Right renal pelvis (tissue), 4 donors: ENCODE data around the gene DRICH1. TPM values are rescaled to one million over a fixed set of nuclear protein-coding genes. Genes with fewer than 3 reads are reported as not detected.
A peak's percentile ranks its signal among the peaks of the same experiment; 100 is the strongest.
"Not testable (repeated sequence)": the region's sequence is repeated elsewhere in the genome, so short reads cannot be mapped to it uniquely, and the experiment has no call there.

ENCODE experiments used
- DNase-seq, 4 donors: peaks; one replicate each; pipeline ENCODE4 v3.0.0-alpha.2; 2013; ENCODE audit warnings: low read depth in 4 of 4, low spot score in 3 of 4, missing footprints in 1 of 4
- polyA plus RNA-seq, 4 donors: library from polyadenylated mRNA; unstranded; fragments of 120-200 nt; gene quantifications; one replicate each; pipeline ENCODE4 v1.2.1, GENCODE V29; 2013; ENCODE audit not compliant: insufficient read length in 4 of 4

Gene DRICH1
- polyA plus RNA-seq, 4 donors: 1.1 to 2.8 (median 2.3) TPM

- DNase-seq: no peak
Measured at GRCh38 chr22:23651676-23652075, 19.6 kb upstream of the DRICH1 start.

GRCh38 chr22:23649071-23649501 lies 17.0 kb upstream of the DRICH1 start:
- DNase-seq: no peak

- not testable (repeated sequence) for DNase-seq
Measured at GRCh38 chr22:23646526-23646925, 14.4 kb upstream of the DRICH1 start.

GRCh38 chr22:23640206-23640605 lies 8.1 kb upstream of the DRICH1 start:
- not testable (repeated sequence) for DNase-seq

- DNase-seq: no peak
Measured at GRCh38 chr22:23639661-23640060, 7.5 kb upstream of the DRICH1 start.

- DNase-seq: no peak
Measured at GRCh38 chr22:23638611-23639010, 6.5 kb upstream of the DRICH1 start.

- DNase-seq: not testable (repeated sequence)
Measured at GRCh38 chr22:23635291-23635690, 3.2 kb upstream of the DRICH1 start.

- DNase-seq: not testable (repeated sequence)
Measured at GRCh38 chr22:23628056-23628743, 3.9 kb downstream of the DRICH1 start.

- DNase-seq: not testable (repeated sequence)
Measured at GRCh38 chr22:23627401-23628055, 4.6 kb downstream of the DRICH1 start.

GRCh38 chr22:23626286-23626975 lies 5.7 kb downstream of the DRICH1 start:
- DNase-seq: no peak

GRCh38 chr22:23622634-23623033 lies 9.5 kb downstream of the DRICH1 start:
- DNase-seq: no peak

- DNase-seq: not testable (repeated sequence)
Measured at GRCh38 chr22:23621916-23622315, 10.2 kb downstream of the DRICH1 start.

GRCh38 chr22:23621082-23621780 lies 10.9 kb downstream of the DRICH1 start:
- DNase-seq: no peak

GRCh38 chr22:23613193-23613972 lies 18.7 kb downstream of the DRICH1 start:
- no peak for DNase-seq

- DNase-seq: no peak
Measured at GRCh38 chr22:23609983-23610781, 21.9 kb downstream of the DRICH1 start.

- DNase-seq: peak in 1 of 4 donors; percentile 9
Measured at GRCh38 chr22:23608583-23608982, 23.5 kb downstream of the DRICH1 start.

- DNase-seq: no peak
Measured at GRCh38 chr22:23606204-23607131, 25.7 kb downstream of the DRICH1 start.
